ENCODE data around the gene AFF3. TPM values are rescaled to one million over a fixed set of nuclear protein-coding genes. Genes with fewer than 3 reads are reported as not detected.

The AFF3 gene
- total RNA-seq, 1 experiment from 2014 or later = not detected

DNA sequence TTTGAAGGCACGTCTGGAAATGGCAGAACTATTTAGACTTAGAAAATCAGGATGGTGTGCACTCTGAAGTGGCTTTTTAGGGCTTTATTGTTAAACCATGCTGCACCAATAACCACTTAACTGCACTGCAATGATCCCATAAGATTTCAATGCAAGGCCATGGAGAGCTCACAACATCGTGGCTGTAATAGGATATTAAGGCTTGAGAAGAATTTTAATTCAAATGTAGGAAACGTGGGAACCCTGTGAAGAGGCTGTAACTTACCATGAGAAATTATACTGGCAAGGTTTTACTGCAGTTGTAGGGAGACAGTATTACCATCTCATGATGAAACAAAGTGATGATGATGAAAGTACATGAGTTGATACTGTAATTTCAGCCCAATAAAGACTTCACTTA, 242.5 kb downstream of the AFF3 start:
- Histone ChIP-seq H3K9me3 (ENCODE audit: low read depth, low read length, poor library complexity, severe bottlenecking) (no peaks in the 10 kb centered on the region), H3K27ac (ENCODE audit: low read depth, low read length, poor library complexity, severe bottlenecking) (no peak overlapping the region), H3K4me1 (ENCODE audit: insufficient read depth, low read length, poor library complexity, severe bottlenecking) (no peaks in the 10 kb centered on the region), H3K36me3 (ENCODE audit: insufficient read depth, low read length, poor library complexity, severe bottlenecking) (no peaks in the 10 kb centered on the region), H3K4me3 (ENCODE audit: low read depth, low read length, poor library complexity, severe bottlenecking) (no peak overlapping the region), H3K27me3 (replicated peaks; ENCODE audit: insufficient read depth, low read depth, low read length, poor library complexity) (peaks cover 40% of the 10 kb centered on the region)
- BruUV-seq (replicated peaks) = no TSS peak
- CTCF ChIA-PET = no interaction called here
- DNase-seq (ENCODE audit: low spot score) = no peak
- TF ChIP-seq, protein P1, sequence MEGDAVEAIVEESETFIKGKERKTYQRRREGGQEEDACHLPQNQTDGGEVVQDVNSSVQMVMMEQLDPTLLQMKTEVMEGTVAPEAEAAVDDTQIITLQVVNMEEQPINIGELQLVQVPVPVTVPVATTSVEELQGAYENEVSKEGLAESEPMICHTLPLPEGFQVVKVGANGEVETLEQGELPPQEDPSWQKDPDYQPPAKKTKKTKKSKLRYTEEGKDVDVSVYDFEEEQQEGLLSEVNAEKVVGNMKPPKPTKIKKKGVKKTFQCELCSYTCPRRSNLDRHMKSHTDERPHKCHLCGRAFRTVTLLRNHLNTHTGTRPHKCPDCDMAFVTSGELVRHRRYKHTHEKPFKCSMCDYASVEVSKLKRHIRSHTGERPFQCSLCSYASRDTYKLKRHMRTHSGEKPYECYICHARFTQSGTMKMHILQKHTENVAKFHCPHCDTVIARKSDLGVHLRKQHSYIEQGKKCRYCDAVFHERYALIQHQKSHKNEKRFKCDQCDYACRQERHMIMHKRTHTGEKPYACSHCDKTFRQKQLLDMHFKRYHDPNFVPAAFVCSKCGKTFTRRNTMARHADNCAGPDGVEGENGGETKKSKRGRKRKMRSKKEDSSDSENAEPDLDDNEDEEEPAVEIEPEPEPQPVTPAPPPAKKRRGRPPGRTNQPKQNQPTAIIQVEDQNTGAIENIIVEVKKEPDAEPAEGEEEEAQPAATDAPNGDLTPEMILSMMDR (conservative IDR thresholded peaks at IDR 0.05; ENCODE audit: low read depth, low read length) = no peak
- no peak for TF ChIP-seq EZH2 (IDR thresholded peaks at IDR 0.05; ENCODE audit: borderline replicate concordance, low read depth, low read length, poor library complexity, severe bottlenecking)
- POLR2A ChIA-PET (ENCODE audit: low non-redundant PET) = no interaction called here
- intact Hi-C loops (cut with micrococcal nuclease; ENCODE audit: unreplicated experiment) = no loop called here

- H3K36me3 ChIP-seq (ENCODE audit: insufficient read depth, low read length, poor library complexity, severe bottlenecking) = no peaks in the 10 kb centered on the region
These were observed 243.1 kb downstream of the AFF3 start for GRCh38 chr2:99899058-99899855.

DNA sequence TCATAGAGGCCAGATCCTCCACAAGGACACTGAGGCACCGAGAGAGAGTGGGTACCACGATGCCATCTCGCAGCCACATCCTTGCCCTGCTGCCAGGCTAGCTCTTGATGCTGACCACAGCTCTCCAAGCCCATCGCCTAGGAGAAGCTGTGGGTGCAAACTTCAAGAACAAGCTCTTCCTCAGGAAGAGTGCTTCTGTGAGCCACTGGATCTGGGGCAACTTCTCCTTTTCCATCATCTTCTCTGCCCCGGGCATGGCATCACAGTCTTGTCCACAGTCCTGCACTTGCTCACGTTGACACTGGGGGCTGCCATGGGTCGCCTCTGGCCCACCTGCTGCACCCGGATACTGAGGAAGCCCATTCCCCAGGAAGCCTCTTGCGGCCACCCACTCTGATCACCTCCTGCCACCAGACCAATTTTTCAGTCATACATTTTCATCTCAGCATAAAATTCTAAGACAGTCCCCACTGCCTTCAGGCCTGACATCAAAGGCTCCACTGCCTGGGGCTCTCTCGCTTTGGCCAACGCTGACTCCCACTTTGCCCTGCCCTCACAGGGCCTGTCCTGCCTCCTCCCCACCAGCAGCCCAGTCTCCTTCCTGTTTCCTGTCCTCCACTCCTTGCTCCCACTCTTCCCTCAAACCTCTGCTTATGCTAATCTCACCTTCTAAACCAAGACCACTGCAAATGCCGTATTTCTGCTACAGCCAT, 243.9 kb downstream of the AFF3 start:
- Histone ChIP-seq H3K4me3 (ENCODE audit: low read depth, low read length, poor library complexity, severe bottlenecking) (no peak overlapping the region), H3K36me3 (ENCODE audit: insufficient read depth, low read length, poor library complexity, severe bottlenecking) (no peaks in the 10 kb centered on the region), H3K27ac (ENCODE audit: low read depth, low read length, poor library complexity, severe bottlenecking) (no peak overlapping the region), H3K4me1 (ENCODE audit: insufficient read depth, low read length, poor library complexity, severe bottlenecking) (no peaks in the 10 kb centered on the region), H3K27me3 (replicated peaks; ENCODE audit: insufficient read depth, low read depth, low read length, poor library complexity) (peaks cover 28% of the 10 kb centered on the region), H3K9me3 (ENCODE audit: low read depth, low read length, poor library complexity, severe bottlenecking) (no peaks in the 10 kb centered on the region)
- no peak for DNase-seq (ENCODE audit: low spot score)
- intact Hi-C loops (cut with micrococcal nuclease; ENCODE audit: unreplicated experiment) = no loop called here
- no TSS peak for BruUV-seq (replicated peaks)
- TF ChIP-seq, protein P1 (conservative IDR thresholded peaks at IDR 0.05; ENCODE audit: low read depth, low read length) = no peak
- no peak for TF ChIP-seq EZH2 (IDR thresholded peaks at IDR 0.05; ENCODE audit: borderline replicate concordance, low read depth, low read length, poor library complexity, severe bottlenecking)
- POLR2A ChIA-PET (ENCODE audit: low non-redundant PET) = no interaction called here
- CTCF ChIA-PET = no interaction called here

More at GRCh38 chr2:99899058-99899855, 243.1 kb downstream of the AFF3 start:
- no TSS peak for BruUV-seq (replicated peaks)
- Histone ChIP-seq H3K4me3 (ENCODE audit: low read depth, low read length, poor library complexity, severe bottlenecking) (no peak overlapping the region), H3K4me1 (ENCODE audit: insufficient read depth, low read length, poor library complexity, severe bottlenecking) (no peaks in the 10 kb centered on the region), H3K9me3 (ENCODE audit: low read depth, low read length, poor library complexity, severe bottlenecking) (no peaks in the 10 kb centered on the region), H3K27ac (ENCODE audit: low read depth, low read length, poor library complexity, severe bottlenecking) (no peak overlapping the region), H3K27me3 (replicated peaks; ENCODE audit: insufficient read depth, low read depth, low read length, poor library complexity) (peaks cover 34% of the 10 kb centered on the region)
- ChIA-PET POLR2A (ENCODE audit: low non-redundant PET) (no interaction called here), CTCF (no interaction called here)
- DNase-seq (ENCODE audit: low spot score) = no peak
- TF ChIP-seq, protein P1 (conservative IDR thresholded peaks at IDR 0.05; ENCODE audit: low read depth, low read length) = no peak
- no peak for TF ChIP-seq EZH2 (IDR thresholded peaks at IDR 0.05; ENCODE audit: borderline replicate concordance, low read depth, low read length, poor library complexity, severe bottlenecking)
- intact Hi-C loops (cut with micrococcal nuclease; ENCODE audit: unreplicated experiment) = no loop called here

All from A673 (cell line).